NT2/D1 (cell line): Measurements from ENCODE around the gene DLEU7.

ENCODE experiments used
- DNase-seq: peaks from one replicate; pipeline ENCODE4 v3.0.0-alpha.2; 2011; ENCODE audit warnings: low read depth, low spot score
- H3K27me3 ChIP-seq: 2 replicates; pipeline ENCODE4 v1.6.0; 2011; ENCODE audit warnings: mild to moderate bottlenecking; ENCODE audit not compliant: insufficient read length, insufficient read depth
- H3K36me3 ChIP-seq: 2 replicates; pipeline ENCODE4 v1.6.1; 2011; ENCODE audit warnings: mild to moderate bottlenecking, low read length, mixed read lengths; ENCODE audit not compliant: insufficient read depth, insufficient read length
- H3K4me1 ChIP-seq: 2 replicates; pipeline ENCODE4 v1.5.1; 2011; ENCODE audit not compliant: insufficient read depth, insufficient read length
- H3K4me3 ChIP-seq: 2 replicates; pipeline ENCODE4 v1.5.1; 2011; ENCODE audit warnings: low read depth; ENCODE audit not compliant: insufficient read length
- H3K9ac ChIP-seq: 2 replicates; pipeline ENCODE4 v1.6.0; 2011; ENCODE audit warnings: low read depth; ENCODE audit not compliant: insufficient read length
- H3K9me3 ChIP-seq: 2 replicates; pipeline ENCODE4 v1.5.1; 2011; ENCODE audit warnings: mild to moderate bottlenecking, low read length; ENCODE audit not compliant: insufficient read depth
- SUZ12 ChIP-seq: IDR thresholded peaks from 2 replicates; pipeline ENCODE4 v1.6.1; 2011; ENCODE audit not compliant: insufficient read length, insufficient read depth; ENCODE audit errors: extremely low read depth
- YY1 ChIP-seq: IDR thresholded peaks from 2 replicates; pipeline ENCODE4 v1.6.1; 2011; ENCODE audit not compliant: insufficient read length, insufficient read depth
- ZNF274 ChIP-seq: IDR thresholded peaks from 2 replicates; pipeline ENCODE4 v1.6.1; 2011; ENCODE audit warnings: mild to moderate bottlenecking, low read depth, low read length

DLEU7 gene

GRCh38 chr13:50793026-50793425 is 50.5 kb downstream of the DLEU7 start:
- no peaks in the 10 kb centered on the region for H3K27me3 ChIP-seq
- no peaks in the 10 kb centered on the region for H3K36me3 ChIP-seq
- H3K9me3 ChIP-seq = no peaks in the 10 kb centered on the region
- H3K4me1 ChIP-seq = no peaks in the 10 kb centered on the region
- no peak for DNase-seq
- TF ChIP-seq ZNF274 = no peak
- TF ChIP-seq YY1 = no peak
- TF ChIP-seq SUZ12 = no peak
- H3K9ac ChIP-seq = no peak overlapping the region
- H3K4me3 ChIP-seq = no peak overlapping the region

- H3K4me1 ChIP-seq = no peaks in the 10 kb centered on the region
- no peaks in the 10 kb centered on the region for H3K9me3 ChIP-seq
- no peaks in the 10 kb centered on the region for H3K36me3 ChIP-seq
- TF ChIP-seq ZNF274 (no peak), YY1 (no peak), SUZ12 (no peak)
- no peak overlapping the region for H3K4me3 ChIP-seq
- H3K27me3 ChIP-seq = no peaks in the 10 kb centered on the region
- no peak for DNase-seq
- H3K9ac ChIP-seq = no peak overlapping the region
These were observed 54.8 kb downstream of the DLEU7 start for GRCh38 chr13:50788551-50789210.

DNA sequence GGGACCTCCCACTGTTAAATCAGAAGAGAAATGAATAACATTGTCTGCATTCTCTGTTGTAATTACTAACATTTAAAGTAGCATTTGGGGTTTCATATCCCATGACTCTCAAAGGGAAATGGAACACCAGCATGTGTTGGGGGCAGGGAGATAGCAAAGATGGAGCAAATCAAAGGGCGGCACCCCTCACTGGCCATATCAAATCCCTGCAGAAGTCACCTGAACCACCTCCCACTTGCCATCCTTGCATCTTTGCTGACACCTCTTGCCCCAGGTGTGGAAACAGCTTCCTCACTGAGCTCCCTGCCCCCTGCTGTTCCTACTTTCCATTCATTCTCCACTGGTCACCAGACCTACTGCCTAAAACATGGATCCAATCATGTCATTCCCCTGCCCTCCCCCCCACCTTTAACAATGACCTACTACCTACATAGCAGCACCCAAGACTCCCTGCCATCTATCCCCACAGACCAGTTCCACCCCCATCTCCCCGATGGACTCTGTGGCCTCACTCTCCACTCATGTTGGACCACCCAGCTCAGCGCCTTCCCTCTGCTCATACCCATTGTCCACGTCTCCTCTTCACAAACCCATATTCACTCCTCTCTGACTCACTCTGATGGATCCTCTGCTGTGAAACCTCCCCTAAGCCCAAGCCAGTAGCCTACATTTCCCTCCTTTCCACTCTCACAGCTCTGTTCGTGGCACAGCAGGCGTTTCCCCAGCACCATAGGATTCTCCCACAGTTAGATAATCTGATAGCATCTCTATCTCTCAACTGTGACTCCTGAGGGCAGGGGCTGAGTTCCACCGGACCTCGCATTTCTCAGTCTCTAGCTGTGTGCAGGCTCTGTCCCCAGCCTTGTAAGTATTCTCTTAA is 55.9 kb downstream of the DLEU7 start:
- H3K36me3 ChIP-seq = no peaks in the 10 kb centered on the region
- TF ChIP-seq ZNF274 (no peak), SUZ12 (no peak), YY1 (no peak)
- H3K4me1 ChIP-seq = no peaks in the 10 kb centered on the region
- H3K9ac ChIP-seq = no peak overlapping the region
- no peaks in the 10 kb centered on the region for H3K27me3 ChIP-seq
- H3K9me3 ChIP-seq = no peaks in the 10 kb centered on the region
- no peak for DNase-seq
- no peak overlapping the region for H3K4me3 ChIP-seq

DNA sequence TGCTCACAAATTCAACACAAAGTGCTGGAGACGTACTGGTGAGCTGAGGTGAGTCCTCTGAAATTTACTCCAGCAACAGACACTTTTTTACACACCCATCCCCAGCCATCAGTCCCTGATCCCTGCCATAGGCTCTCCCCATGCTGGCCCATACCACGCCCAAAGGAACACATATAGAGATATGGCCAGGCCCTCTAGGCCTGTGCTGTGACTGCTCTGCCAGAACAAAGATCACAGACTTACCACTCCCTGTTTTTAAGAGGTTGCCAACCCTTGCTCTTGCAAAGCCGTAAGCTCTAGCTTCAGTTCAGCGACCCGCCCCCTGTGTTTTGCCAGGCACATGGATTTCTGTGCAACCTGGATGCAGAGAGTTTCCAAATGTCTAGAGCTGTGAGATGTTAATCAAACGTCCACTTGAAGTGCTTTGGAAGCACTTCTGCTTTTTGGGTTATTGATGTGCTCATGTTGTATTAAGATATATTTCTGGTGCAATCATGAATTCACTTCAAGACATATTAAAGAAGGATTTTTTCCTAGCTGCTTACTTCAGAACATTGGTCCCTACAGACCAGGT is 59.7 kb downstream of the DLEU7 start:
- TF ChIP-seq YY1 = no peak
- no peak for TF ChIP-seq SUZ12
- no peak for TF ChIP-seq ZNF274
- no peaks in the 10 kb centered on the region for H3K36me3 ChIP-seq
- no peak overlapping the region for H3K4me3 ChIP-seq
- DNase-seq = no peak
- H3K27me3 ChIP-seq = no peaks in the 10 kb centered on the region
- H3K9ac ChIP-seq = no peak overlapping the region
- H3K9me3 ChIP-seq = no peaks in the 10 kb centered on the region
- H3K4me1 ChIP-seq = no peaks in the 10 kb centered on the region

- no peak overlapping the region for H3K4me3 ChIP-seq
- H3K9me3 ChIP-seq = no peaks in the 10 kb centered on the region
- no peaks in the 10 kb centered on the region for H3K36me3 ChIP-seq
- H3K9ac ChIP-seq = no peak overlapping the region
- no peaks in the 10 kb centered on the region for H3K27me3 ChIP-seq
- no peaks in the 10 kb centered on the region for H3K4me1 ChIP-seq
- DNase-seq = no peak
- no peak for TF ChIP-seq YY1
- TF ChIP-seq ZNF274 = no peak
- TF ChIP-seq SUZ12 = no peak
These were observed 60.4 kb downstream of the DLEU7 start for GRCh38 chr13:50783066-50783465.

DNA sequence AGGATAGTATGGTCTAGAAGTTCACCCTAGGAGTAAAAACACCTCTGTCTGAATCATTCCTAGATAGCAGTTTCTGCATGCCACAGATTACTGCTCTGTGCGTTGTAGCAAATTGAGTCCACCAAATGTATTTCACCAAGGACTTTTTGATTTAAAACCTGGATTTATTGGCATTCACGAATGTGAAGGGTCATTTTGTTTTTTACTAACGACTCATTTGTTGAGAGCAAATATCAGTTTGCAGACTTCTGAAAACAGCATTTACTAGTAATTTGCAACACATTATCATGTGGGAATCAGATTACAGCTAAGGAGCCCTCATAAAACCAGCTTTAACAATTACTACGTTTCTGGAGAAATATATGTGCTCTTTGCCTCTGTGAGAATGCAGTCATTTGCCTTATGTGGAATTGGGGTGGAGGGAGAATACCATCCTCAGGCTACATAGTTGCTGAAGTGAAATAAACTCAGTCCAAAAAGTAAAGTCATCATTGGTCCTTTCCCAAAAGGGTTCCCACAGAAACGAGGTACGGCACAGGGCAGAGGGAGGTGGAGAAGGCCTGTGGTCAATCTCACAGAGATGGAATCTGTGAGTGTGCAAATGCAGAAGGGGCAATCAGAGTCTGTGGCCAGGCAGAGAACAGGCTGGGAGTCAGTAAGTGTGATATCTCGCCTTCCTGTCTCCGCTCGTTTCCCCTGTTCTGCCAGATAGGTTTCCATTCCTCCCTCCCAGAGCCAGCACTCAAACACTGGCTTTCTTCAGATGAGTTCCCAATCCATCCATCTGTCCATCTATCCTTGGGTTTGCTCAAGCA is 63.1 kb downstream of the DLEU7 start:
- no peaks in the 10 kb centered on the region for H3K36me3 ChIP-seq
- no peak for DNase-seq
- TF ChIP-seq SUZ12 = no peak
- TF ChIP-seq ZNF274 = no peak
- no peak for TF ChIP-seq YY1
- no peak overlapping the region for H3K4me3 ChIP-seq
- H3K4me1 ChIP-seq = no peaks in the 10 kb centered on the region
- H3K27me3 ChIP-seq = no peaks in the 10 kb centered on the region
- no peaks in the 10 kb centered on the region for H3K9me3 ChIP-seq
- H3K9ac ChIP-seq = no peak overlapping the region
